Kidney (tissue), 14 donors: ENCODE results near the gene IFT74. TPM values are rescaled to one million over a fixed set of nuclear protein-coding genes. Genes with fewer than 3 reads are reported as not detected.

Experiments
- DNase-seq, 5 donors: peaks; one replicate each; pipeline ENCODE4 v3.0.0-alpha.2; 2013 to 2020
- FAIRE-seq: peaks from 2 replicates; lab custom pipeline; 2012; peaks lifted over from hg19 to GRCh38; lab: Jason Lieb, UNC
- H3K27ac ChIP-seq, 2 donors: one replicate each; pipeline ENCODE4 v1.7.0; 2013; ENCODE audit warnings: low read depth in 2 of 2, low read length in 2 of 2, inconsistent platforms in 1 of 2
- H3K27me3 ChIP-seq: one replicate; pipeline ENCODE4 v1.7.1; 2013; ENCODE audit warnings: low read length, inconsistent platforms; ENCODE audit not compliant: control insufficient read depth, insufficient read depth
- H3K36me3 ChIP-seq, 3 donors: one replicate each; pipeline versions ENCODE4 v1.7.0 to v1.7.1; 2013; ENCODE audit warnings: low read length in 3 of 3, control low read depth in 1 of 3, inconsistent platforms in 1 of 3; ENCODE audit not compliant: insufficient read depth in 3 of 3, control insufficient read depth in 2 of 3
- H3K4me1 ChIP-seq, 3 donors: one replicate each; pipeline versions ENCODE4 v1.7.0 to v1.7.1; 2013; ENCODE audit warnings: low read length in 3 of 3, inconsistent platforms in 1 of 3, low read depth in 1 of 3; ENCODE audit not compliant: control insufficient read depth in 2 of 3, insufficient read depth in 2 of 3
- H3K4me3 ChIP-seq, 3 donors: one replicate each; pipeline versions ENCODE4 v1.7.0 to v1.8.1; 2013; ENCODE audit warnings: low read length in 3 of 3, control low read depth in 1 of 3, inconsistent platforms in 1 of 3
- H3K9ac ChIP-seq, 3 donors: one replicate each; pipeline versions ENCODE4 v1.7.0 to v1.7.1; 2013; ENCODE audit warnings: low read length in 3 of 3, control low read depth in 1 of 3, inconsistent platforms in 1 of 3
- H3K9me3 ChIP-seq, 3 donors: one replicate each; pipeline versions ENCODE4 v1.7.0 to v1.7.1; 2013; ENCODE audit warnings: low read length in 3 of 3, control low read depth in 1 of 3, inconsistent platforms in 1 of 3; ENCODE audit not compliant: control insufficient read depth in 2 of 3, insufficient read depth in 1 of 3
- CTCF ChIP-seq: IDR thresholded peaks from 3 replicates; pipeline ENCODE4 v1.5.1; 2012; ENCODE audit warnings: mild to moderate bottlenecking, moderate library complexity, borderline replicate concordance; ENCODE audit not compliant: insufficient read depth; ENCODE audit errors: extremely low read depth
- intact Hi-C: fragments of 100-400 bp; cut with DNase I; formaldehyde crosslinking; loops from one replicate; pipeline ENCODE4 v1.11.1; 2022
- polyA plus RNA-seq: library from polyadenylated mRNA; stranded (reverse); fragments of 350-450 nt; fragmentation: Illumina TruSeq; extraction: RNeasy Lipid Tissue Mini Kit (QIAGEN cat#74804); gene quantifications from one replicate; pipeline ENCODE4 v1.2.3, GENCODE V29; 2014; ENCODE audit warnings: low read depth, low replicate concordance; ENCODE audit not compliant: insufficient read depth
- total RNA-seq: library from RNA; stranded (reverse); fragmentation: NEBNext Ultra II Directional; extraction: Animal tissue kit (Norgen Biotek cat#: 25700); gene quantifications from one replicate; pipeline ENCODE4 v1.2.1, GENCODE V29; 2021
- donor health status: control.
- donor health status: control.
- donor health status: control.
- donor health status: control.
- donor health status: control.
- donor health status: DM: yes; HTN: yes; CAD: no.
- donor health status: Normal renal cell carcinoma (clear cell type).

The IFT74 gene
- total and polyA plus RNA-seq, 2 donors from 2014 or later = 14.1 to 23.5 TPM

- Histone ChIP-seq H3K27me3 (no peaks in the 10 kb centered on the region), H3K36me3 (no peaks in the 10 kb centered on the region), H3K9me3 (no peaks in the 10 kb centered on the region), H3K27ac (no peak overlapping the region), H3K9ac (no peak overlapping the region), H3K4me3 (no peak overlapping the region), H3K4me1 (no peaks in the 10 kb centered on the region)
- FAIRE-seq = no peak
- TF ChIP-seq CTCF = no peak
- intact Hi-C loops = no loop called here
- DNase-seq = no peak
Observed at GRCh38 chr9:27042476-27042875, 86.3 kb downstream of the IFT74 start.

GRCh38 chr9:27043176-27043575, 87.0 kb downstream of the IFT74 start:
- no peak for TF ChIP-seq CTCF
- intact Hi-C loops = no loop called here
- Histone ChIP-seq H3K27me3 (no peaks in the 10 kb centered on the region), H3K36me3 (no peaks in the 10 kb centered on the region), H3K9ac (no peak overlapping the region), H3K27ac (no peak overlapping the region), H3K4me1 (no peaks in the 10 kb centered on the region), H3K4me3 (no peak overlapping the region), H3K9me3 (no peaks in the 10 kb centered on the region)
- DNase-seq (no peak), FAIRE-seq (no peak)

GRCh38 chr9:27047136-27047535, 90.9 kb downstream of the IFT74 start:
- no peak for FAIRE-seq
- TF ChIP-seq CTCF = no peak
- intact Hi-C loops = no loop called here

More at GRCh38 chr9:27047136-27047535, 90.9 kb downstream of the IFT74 start:
- no peak for DNase-seq
- Histone ChIP-seq H3K27ac (no peak overlapping the region), H3K4me1 (no peaks in the 10 kb centered on the region), H3K36me3 (peaks cover 0 to 4% (median 0%) of the 10 kb centered on the region in 3 donors), H3K9ac (no peak overlapping the region), H3K9me3 (no peaks in the 10 kb centered on the region), H3K4me3 (no peak overlapping the region), H3K27me3 (no peaks in the 10 kb centered on the region)
